OCI-LY3 (cell line): ENCODE measurements around the gene RAX2.

Source experiments
- EZH2phosphoT487 ChIP-seq: fragments of 200-600 bp; shearing (Covaris generic); IDR thresholded peaks from 2 replicates; pipeline ENCODE4 v1.6.1; 2018; ENCODE audit warnings: antibody characterized with exemption, mixed run types, low read depth
- TF ChIP-seq, protein P1 (sequence below): fragments of 200-600, 300-600 bp; sonication (generic); IDR thresholded peaks from 2 replicates; pipeline ENCODE4 v1.5.1; 2014; ENCODE audit warnings: antibody characterized with exemption, low read length, low read depth

DNA sequence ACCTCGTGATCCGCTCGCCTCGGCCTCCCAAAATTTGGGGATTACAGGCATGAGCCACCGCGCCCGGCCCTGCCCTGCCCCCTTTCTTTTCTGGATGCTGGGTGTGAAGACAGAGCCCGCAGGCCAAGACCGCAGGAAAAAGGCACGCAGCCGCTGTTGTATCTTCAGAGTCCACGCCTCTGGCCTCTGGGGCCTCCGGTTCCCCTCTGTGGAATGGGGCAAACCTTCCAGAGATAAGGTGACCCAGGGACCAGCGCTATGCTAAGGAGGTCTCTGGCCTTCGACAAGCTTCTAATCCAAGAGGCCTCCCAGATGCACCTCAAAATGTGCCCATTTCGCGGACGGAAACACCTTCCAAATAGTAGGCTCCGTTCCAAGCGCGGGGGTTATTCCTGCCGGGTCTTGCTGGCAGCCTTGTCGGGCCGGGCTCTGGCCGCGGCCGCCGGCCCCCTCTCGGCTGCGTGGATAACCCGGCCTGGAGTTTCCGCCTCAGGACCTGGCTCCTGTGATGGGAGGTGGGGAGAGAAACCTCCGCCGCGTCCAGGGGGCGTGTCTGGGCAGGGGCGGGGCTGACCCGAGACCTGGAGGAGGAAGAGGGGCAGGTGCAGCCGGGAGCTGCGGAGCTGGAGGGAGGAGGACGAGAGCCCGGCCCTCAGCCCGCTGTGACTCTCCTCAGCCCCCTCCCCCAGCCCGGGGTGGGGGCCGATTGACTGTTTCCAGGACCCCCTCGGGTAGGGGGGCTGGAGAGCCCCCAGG, 50.7 kb downstream of the RAX2 start:
- TF ChIP-seq, protein P1, sequence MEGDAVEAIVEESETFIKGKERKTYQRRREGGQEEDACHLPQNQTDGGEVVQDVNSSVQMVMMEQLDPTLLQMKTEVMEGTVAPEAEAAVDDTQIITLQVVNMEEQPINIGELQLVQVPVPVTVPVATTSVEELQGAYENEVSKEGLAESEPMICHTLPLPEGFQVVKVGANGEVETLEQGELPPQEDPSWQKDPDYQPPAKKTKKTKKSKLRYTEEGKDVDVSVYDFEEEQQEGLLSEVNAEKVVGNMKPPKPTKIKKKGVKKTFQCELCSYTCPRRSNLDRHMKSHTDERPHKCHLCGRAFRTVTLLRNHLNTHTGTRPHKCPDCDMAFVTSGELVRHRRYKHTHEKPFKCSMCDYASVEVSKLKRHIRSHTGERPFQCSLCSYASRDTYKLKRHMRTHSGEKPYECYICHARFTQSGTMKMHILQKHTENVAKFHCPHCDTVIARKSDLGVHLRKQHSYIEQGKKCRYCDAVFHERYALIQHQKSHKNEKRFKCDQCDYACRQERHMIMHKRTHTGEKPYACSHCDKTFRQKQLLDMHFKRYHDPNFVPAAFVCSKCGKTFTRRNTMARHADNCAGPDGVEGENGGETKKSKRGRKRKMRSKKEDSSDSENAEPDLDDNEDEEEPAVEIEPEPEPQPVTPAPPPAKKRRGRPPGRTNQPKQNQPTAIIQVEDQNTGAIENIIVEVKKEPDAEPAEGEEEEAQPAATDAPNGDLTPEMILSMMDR = no peak
- no peak for TF ChIP-seq EZH2phosphoT487
